GM21381 (cell line): ENCODE results near the gene NUDT4.
A peak's percentile ranks its signal among the peaks of the same experiment; 100 is the strongest.
"Not testable (repeated sequence)": the region's sequence is repeated elsewhere in the genome, so short reads cannot be mapped to it uniquely, and the experiment has no call there.

ENCODE experiments used
- ATAC-seq: cut with Tn5 transposase; IDR thresholded peaks from one replicate; pipeline ENCODE4 v1.9.1; 2021; ENCODE audit warnings: mild to moderate bottlenecking, moderate library complexity; ENCODE audit not compliant: unreplicated experiment

NUDT4 gene

GRCh38 chr12:93397412-93397811, 19.7 kb downstream of the NUDT4 start:
- ATAC-seq = no peak

- peak; percentile 84 for ATAC-seq
Observed at GRCh38 chr12:93399183-93399863, 21.6 kb downstream of the NUDT4 start.

- no peak for ATAC-seq
Observed at GRCh38 chr12:93402333-93403311, 24.9 kb downstream of the NUDT4 start.

GRCh38 chr12:93403988-93404803, 26.5 kb downstream of the NUDT4 start:
- ATAC-seq = no peak

GRCh38 chr12:93404961-93405849, 27.5 kb downstream of the NUDT4 start:
- no peak for ATAC-seq

- ATAC-seq = no peak
Observed at GRCh38 chr12:93407054-93407962, 29.6 kb downstream of the NUDT4 start.

- ATAC-seq = no peak
Observed at GRCh38 chr12:93407963-93408283, 30.2 kb downstream of the NUDT4 start.

GRCh38 chr12:93408813-93409212, 31.1 kb downstream of the NUDT4 start:
- ATAC-seq = no peak

- ATAC-seq = not testable (repeated sequence)
Observed at GRCh38 chr12:93409343-93410187, 31.8 kb downstream of the NUDT4 start.

- not testable (repeated sequence) for ATAC-seq
Observed at GRCh38 chr12:93411060-93411459, 33.3 kb downstream of the NUDT4 start.

GRCh38 chr12:93412396-93412795, 34.7 kb downstream of the NUDT4 start:
- ATAC-seq = not testable (repeated sequence)

GRCh38 chr12:93413064-93413463, 35.3 kb downstream of the NUDT4 start:
- no peak for ATAC-seq

GRCh38 chr12:93415723-93416464, 38.2 kb downstream of the NUDT4 start:
- ATAC-seq = no peak

GRCh38 chr12:93417967-93418480, 40.3 kb downstream of the NUDT4 start:
- ATAC-seq = no peak

- no peak for ATAC-seq
Observed at GRCh38 chr12:93419388-93420034, 41.8 kb downstream of the NUDT4 start.

GRCh38 chr12:93422050-93422449, 44.3 kb downstream of the NUDT4 start:
- no peak for ATAC-seq
